Type B pancreatic cell (in vitro differentiated cells): Measurements from ENCODE around the gene KIF1A. TPM values are rescaled to one million over a fixed set of nuclear protein-coding genes. Genes with fewer than 3 reads are reported as not detected.

Experiments used
- DNase-seq: peaks from one replicate; pipeline ENCODE4 v3.0.0; 2021; ENCODE audit warnings: mixed read lengths; ENCODE audit not compliant: unreplicated experiment; ENCODE audit errors: extremely low spot score
- H3K27ac Mint-ChIP-seq: 2 replicates; pipeline ENCODE4 v1.8.0; 2021; ENCODE audit warnings: mild to moderate bottlenecking, mixed read lengths
- H3K27me3 Mint-ChIP-seq: 2 replicates; pipeline ENCODE4 v1.8.0; 2021; ENCODE audit warnings: mixed read lengths
- H3K36me3 Mint-ChIP-seq: 2 replicates; pipeline ENCODE4 v1.8.0; 2021; ENCODE audit warnings: mixed read lengths
- H3K4me1 Mint-ChIP-seq: one replicate; pipeline ENCODE4 v1.8.0; 2021; ENCODE audit warnings: mixed read lengths; ENCODE audit not compliant: unreplicated experiment
- H3K4me3 Mint-ChIP-seq: 2 replicates; pipeline ENCODE4 v1.8.0; 2021; ENCODE audit warnings: mild to moderate bottlenecking, mixed read lengths
- H3K9me3 Mint-ChIP-seq: 2 replicates; pipeline ENCODE4 v1.8.0; 2021; ENCODE audit warnings: mixed read lengths
- CTCF ChIP-seq: fragments of 200-600 bp; sonication (generic); conservative IDR thresholded peaks from 2 replicates; pipeline ENCODE4 v1.5.0; 2021; ENCODE audit warnings: antibody characterized with exemption, mild to moderate bottlenecking
- total RNA-seq: library from RNA; stranded (reverse); gene quantifications from 2 replicates; pipeline ENCODE4 v1.2.1, GENCODE V29; 2021; ENCODE audit warnings: low replicate concordance

Gene KIF1A
- total RNA-seq, 1 donor from 2014 or later = 78.4 TPM

GRCh38 chr2:240736281-240737250 lies 83.5 kb downstream of the KIF1A start:
- no peak for TF ChIP-seq CTCF
- Mint-ChIP-seq H3K9me3 (no peaks in the 10 kb centered on the region), H3K27ac (no peak overlapping the region), H3K36me3 (peaks cover 5% of the 10 kb centered on the region), H3K4me3 (no peak overlapping the region), H3K27me3 (no peaks in the 10 kb centered on the region), H3K4me1 (peaks cover 6% of the 10 kb centered on the region)
- DNase-seq = no peak

- Mint-ChIP-seq H3K36me3 (peaks cover 5% of the 10 kb centered on the region), H3K4me1 (peaks cover 6% of the 10 kb centered on the region), H3K9me3 (no peaks in the 10 kb centered on the region), H3K27me3 (no peaks in the 10 kb centered on the region), H3K4me3 (no peak overlapping the region), H3K27ac (no peak overlapping the region)
- no peak for DNase-seq
- TF ChIP-seq CTCF = no peak
These were observed 84.5 kb downstream of the KIF1A start for GRCh38 chr2:240735476-240735875.

- Mint-ChIP-seq H3K4me3 (no peak overlapping the region), H3K27me3 (no peaks in the 10 kb centered on the region), H3K4me1 (peaks cover 6% of the 10 kb centered on the region), H3K9me3 (no peaks in the 10 kb centered on the region), H3K27ac (no peak overlapping the region), H3K36me3 (peaks cover 5% of the 10 kb centered on the region)
- DNase-seq = no peak
- TF ChIP-seq CTCF = no peak
These were observed 85.3 kb downstream of the KIF1A start for GRCh38 chr2:240734756-240735155.

- peaks cover 3% of the 10 kb centered on the region for H3K36me3 Mint-ChIP-seq
- H3K9me3 Mint-ChIP-seq = no peaks in the 10 kb centered on the region
- no peak overlapping the region for H3K27ac Mint-ChIP-seq
- TF ChIP-seq CTCF = peak; percentile 26
- no peak for DNase-seq
- no peak overlapping the region for H3K4me3 Mint-ChIP-seq
- H3K27me3 Mint-ChIP-seq = no peaks in the 10 kb centered on the region
- peaks cover 3% of the 10 kb centered on the region for H3K4me1 Mint-ChIP-seq
These were observed 86.1 kb downstream of the KIF1A start for GRCh38 chr2:240733803-240734495.

- H3K27ac Mint-ChIP-seq = no peak overlapping the region
- TF ChIP-seq CTCF = no peak
- H3K9me3 Mint-ChIP-seq = no peaks in the 10 kb centered on the region
- H3K4me1 Mint-ChIP-seq = no peaks in the 10 kb centered on the region
- H3K27me3 Mint-ChIP-seq = no peaks in the 10 kb centered on the region
- no peak for DNase-seq
- H3K36me3 Mint-ChIP-seq = no peaks in the 10 kb centered on the region
- no peak overlapping the region for H3K4me3 Mint-ChIP-seq
These were observed 87.0 kb downstream of the KIF1A start for GRCh38 chr2:240732911-240733622.
